Fibroblast of lung (primary cell): Measurements from ENCODE around the gene SLC1A1. TPM values are rescaled to one million over a fixed set of nuclear protein-coding genes. Genes with fewer than 3 reads are reported as not detected.

Experiments
- DNase-seq, 2 donors: peaks; one replicate each; pipeline versions ENCODE4 v3.0.0 to v3.0.0-alpha.2; 2010; ENCODE audit warnings: low read depth in 2 of 2
- H2AFZ ChIP-seq: 2 replicates; pipeline ENCODE4 v1.5.1; 2012; ENCODE audit warnings: low read length, control low read depth, inconsistent platforms
- H3K27ac ChIP-seq: 2 replicates; pipeline ENCODE4 v1.5.1; 2011; ENCODE audit warnings: low read length, control low read depth; ENCODE audit not compliant: insufficient read depth
- H3K27me3 ChIP-seq: 2 replicates; pipeline ENCODE4 v1.5.1; 2011; ENCODE audit warnings: mild to moderate bottlenecking, low read length; ENCODE audit not compliant: control insufficient read depth, insufficient read depth
- H3K36me3 ChIP-seq: 2 replicates; pipeline ENCODE4 v1.5.1; 2011; ENCODE audit warnings: low read length; ENCODE audit not compliant: control insufficient read depth, insufficient read depth
- H3K4me1 ChIP-seq: 2 replicates; pipeline ENCODE4 v1.5.1; 2011; ENCODE audit warnings: low read length; ENCODE audit not compliant: control insufficient read depth, insufficient read depth; ENCODE audit errors: extremely low read depth
- H3K4me2 ChIP-seq: 2 replicates; pipeline ENCODE4 v1.5.1; 2011; ENCODE audit warnings: low read length, control low read depth; ENCODE audit not compliant: insufficient read depth; ENCODE audit errors: extremely low read depth
- H3K4me3 ChIP-seq, 4 experiments: fragments of 200-600 bp in 1 of 4; sonication (generic) in 1 of 4; replicated peaks in 1 of 4; 2 replicates each; pipeline ENCODE4 v1.5.1; 2011 to 2016; ENCODE audit warnings: low read length in 4 of 4, low read depth in 3 of 4, mild to moderate bottlenecking in 3 of 4, control low read depth in 2 of 4, inconsistent platforms in 1 of 4, mixed read lengths in 1 of 4; ENCODE audit not compliant: insufficient read depth in 1 of 4; ENCODE audit errors: control extremely low read depth in 1 of 4
- H3K79me2 ChIP-seq: 2 replicates; pipeline ENCODE4 v1.5.1; 2012; ENCODE audit warnings: mild to moderate bottlenecking, low read length, inconsistent platforms; ENCODE audit not compliant: control insufficient read depth, insufficient read depth
- H3K9ac ChIP-seq: 2 replicates; pipeline ENCODE4 v1.5.1; 2011; ENCODE audit warnings: mild to moderate bottlenecking, low read length, control low read depth; ENCODE audit not compliant: insufficient read depth
- H3K9me3 ChIP-seq: 2 replicates; pipeline ENCODE4 v1.5.1; 2012; ENCODE audit warnings: low read depth, low read length; ENCODE audit not compliant: control insufficient read depth, insufficient read depth
- H4K20me1 ChIP-seq: 2 replicates; pipeline ENCODE4 v1.5.1; 2011; ENCODE audit warnings: low read length; ENCODE audit not compliant: control insufficient read depth, insufficient read depth; ENCODE audit errors: extremely low read depth
- EZH2 ChIP-seq: IDR thresholded peaks from 2 replicates; pipeline ENCODE4 v1.5.1; 2012; ENCODE audit warnings: low read length, control low read depth, mild to moderate bottlenecking; ENCODE audit errors: missing control alignments
- polyA plus RNA-seq, 2 donors: library from polyadenylated mRNA; depleted of rRNA in 1 of 2; stranded (reverse) in 1 of 2; unstranded in 1 of 2; fragments of >200 nt; gene quantifications; 2 replicates each; pipeline ENCODE4 v1.2.1, GENCODE V29; 2011 to 2012; ENCODE audit warnings: missing spikeins in 1 of 2
- total RNA-seq: library from RNA; depleted of rRNA; stranded (reverse); fragments of >200 nt; gene quantifications from 2 replicates; pipeline ENCODE4 v1.2.1, GENCODE V29; 2014
- TF ChIP-seq, protein P1 (sequence below), 2 donors: IDR thresholded peaks in 1 of 2; conservative IDR thresholded peaks in 1 of 2; 1 replicate in 1 of 2; 2 replicates in 1 of 2; pipeline ENCODE4 v1.5.1; 2011 to 2012; ENCODE audit warnings: low read length in 2 of 2, control low read depth in 1 of 2, inconsistent platforms in 1 of 2, low read depth in 1 of 2, mild to moderate bottlenecking in 1 of 2

Gene SLC1A1
- total and polyA plus RNA-seq, 2 donors (not counting 1 experiment from before 2014, with no cell fraction given): 4.5 to 64.1 TPM

DNA sequence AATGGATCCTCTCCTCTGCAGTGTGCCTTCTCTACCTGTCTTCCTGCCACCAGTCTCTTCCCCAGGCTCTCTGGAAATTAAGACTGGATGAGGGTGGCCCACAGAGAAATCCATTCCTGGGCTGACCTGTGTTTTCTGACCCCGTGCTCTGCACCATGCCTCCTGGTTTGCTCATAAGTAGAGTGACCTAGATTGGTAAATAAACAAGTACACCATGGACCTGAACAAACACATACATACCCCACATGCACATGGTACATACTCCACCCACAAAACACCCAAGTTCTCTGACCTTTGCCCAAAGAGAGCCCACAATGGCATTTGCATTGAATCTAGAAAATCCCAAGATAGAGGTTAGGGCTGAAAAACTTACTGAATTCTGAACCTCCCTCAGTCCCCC, 94.4 kb downstream of the SLC1A1 start:
- no peak for TF ChIP-seq EZH2
- TF ChIP-seq, protein P1, sequence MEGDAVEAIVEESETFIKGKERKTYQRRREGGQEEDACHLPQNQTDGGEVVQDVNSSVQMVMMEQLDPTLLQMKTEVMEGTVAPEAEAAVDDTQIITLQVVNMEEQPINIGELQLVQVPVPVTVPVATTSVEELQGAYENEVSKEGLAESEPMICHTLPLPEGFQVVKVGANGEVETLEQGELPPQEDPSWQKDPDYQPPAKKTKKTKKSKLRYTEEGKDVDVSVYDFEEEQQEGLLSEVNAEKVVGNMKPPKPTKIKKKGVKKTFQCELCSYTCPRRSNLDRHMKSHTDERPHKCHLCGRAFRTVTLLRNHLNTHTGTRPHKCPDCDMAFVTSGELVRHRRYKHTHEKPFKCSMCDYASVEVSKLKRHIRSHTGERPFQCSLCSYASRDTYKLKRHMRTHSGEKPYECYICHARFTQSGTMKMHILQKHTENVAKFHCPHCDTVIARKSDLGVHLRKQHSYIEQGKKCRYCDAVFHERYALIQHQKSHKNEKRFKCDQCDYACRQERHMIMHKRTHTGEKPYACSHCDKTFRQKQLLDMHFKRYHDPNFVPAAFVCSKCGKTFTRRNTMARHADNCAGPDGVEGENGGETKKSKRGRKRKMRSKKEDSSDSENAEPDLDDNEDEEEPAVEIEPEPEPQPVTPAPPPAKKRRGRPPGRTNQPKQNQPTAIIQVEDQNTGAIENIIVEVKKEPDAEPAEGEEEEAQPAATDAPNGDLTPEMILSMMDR (conservative IDR thresholded peaks at IDR 0.05 in 1 of 2, IDR thresholded peaks at IDR 0.05 in 1 of 2; ENCODE audit: low read depth in 1 of 2, low read length in 2 of 2): no peak
- Histone ChIP-seq H3K79me2 (no peaks in the 10 kb centered on the region), H3K9ac (no peak overlapping the region), H3K4me1 (no peaks in the 10 kb centered on the region), H2AFZ (no peak overlapping the region), H3K27me3 (no peaks in the 10 kb centered on the region), H3K27ac (no peak overlapping the region), H3K4me3 (no peak overlapping the region), H3K4me2 (no peak overlapping the region), H3K36me3 (no peaks in the 10 kb centered on the region), H3K9me3 (no peaks in the 10 kb centered on the region), H4K20me1 (no peaks in the 10 kb centered on the region)
- DNase-seq: no peak

DNA sequence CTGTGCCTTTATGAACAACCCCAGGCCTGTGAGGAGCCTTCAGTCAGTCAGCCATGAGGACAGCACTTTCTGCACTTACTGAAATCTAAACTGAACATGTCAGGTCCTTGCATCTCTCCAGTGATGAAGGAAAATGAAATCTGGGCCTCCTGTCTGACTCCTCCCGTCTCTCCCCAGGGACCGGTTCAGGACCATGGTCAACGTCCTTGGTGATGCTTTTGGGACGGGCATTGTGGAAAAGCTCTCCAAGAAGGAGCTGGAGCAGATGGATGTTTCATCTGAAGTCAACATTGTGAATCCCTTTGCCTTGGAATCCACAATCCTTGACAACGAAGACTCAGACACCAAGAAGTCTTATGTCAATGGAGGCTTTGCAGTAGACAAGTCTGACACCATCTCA, 94.9 kb downstream of the SLC1A1 start:
- DNase-seq: no peak
- H3K4me3 ChIP-seq: no peak overlapping the region
- no peaks in the 10 kb centered on the region for H3K27me3 ChIP-seq
- H3K79me2 ChIP-seq: no peaks in the 10 kb centered on the region
- no peaks in the 10 kb centered on the region for H3K4me1 ChIP-seq
- no peaks in the 10 kb centered on the region for H3K9me3 ChIP-seq
- H3K27ac ChIP-seq: no peak overlapping the region
- no peak overlapping the region for H3K4me2 ChIP-seq
- no peaks in the 10 kb centered on the region for H4K20me1 ChIP-seq
- H2AFZ ChIP-seq: no peak overlapping the region
- TF ChIP-seq EZH2: no peak
- TF ChIP-seq, protein P1 (conservative IDR thresholded peaks at IDR 0.05 in 1 of 2, IDR thresholded peaks at IDR 0.05 in 1 of 2; ENCODE audit: low read depth in 1 of 2, low read length in 2 of 2): no peak
- no peaks in the 10 kb centered on the region for H3K36me3 ChIP-seq
- H3K9ac ChIP-seq: no peak overlapping the region

DNA sequence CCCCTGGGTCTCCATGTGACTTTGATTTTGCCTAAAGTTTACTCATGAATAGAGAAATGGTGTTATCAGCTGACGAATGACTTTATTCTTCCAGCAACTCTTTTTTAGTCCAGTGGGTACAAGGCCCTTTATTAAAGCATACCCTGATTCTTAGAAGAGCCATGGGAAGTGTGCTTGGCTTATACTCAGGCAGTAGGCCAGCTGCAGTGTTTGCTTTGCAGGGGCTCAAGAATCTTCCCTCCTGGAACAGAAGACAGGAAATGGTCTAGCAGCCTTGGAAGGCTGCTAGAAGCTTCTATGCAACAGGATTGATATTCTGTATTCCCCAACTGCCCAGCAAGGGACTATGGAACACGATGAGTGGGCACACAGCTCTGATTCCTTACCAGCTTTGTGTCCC, 98.5 kb downstream of the SLC1A1 start:
- Histone ChIP-seq H3K79me2 (no peaks in the 10 kb centered on the region), H3K4me1 (no peaks in the 10 kb centered on the region), H3K4me2 (no peak overlapping the region), H3K4me3 (no peak overlapping the region), H2AFZ (no peak overlapping the region), H3K36me3 (no peaks in the 10 kb centered on the region), H3K9me3 (no peaks in the 10 kb centered on the region), H3K9ac (no peak overlapping the region), H4K20me1 (no peaks in the 10 kb centered on the region), H3K27ac (no peak overlapping the region), H3K27me3 (no peaks in the 10 kb centered on the region)
- TF ChIP-seq, protein P1 (conservative IDR thresholded peaks at IDR 0.05 in 1 of 2, IDR thresholded peaks at IDR 0.05 in 1 of 2; ENCODE audit: low read depth in 1 of 2, low read length in 2 of 2): no peak
- no peak for TF ChIP-seq EZH2
- no peak for DNase-seq
